ENCODE results near the gene MTFR1L. TPM values are rescaled to one million over a fixed set of nuclear protein-coding genes. Genes with fewer than 3 reads are reported as not detected.
A peak's percentile ranks its signal among the peaks of the same experiment; 100 is the strongest.

MTFR1L gene
- total RNA-seq, 2 donors from 2014 or later: 39.7 to 56.4 TPM

GRCh38 chr1:25875154-25875855, 55.6 kb downstream of the MTFR1L start, which contains the start of gene PAQR7:
PAQR7 (minus strand) TSS chr1:25875708; CDS start chr1:25863839, 11,869 bp downstream.
- WGBS, 2 donors: 0 to 1% methylated on average over 9 to 71 of the region's 75 CpGs
- DNase-seq (peak; percentile 85 to 91 (median 86)), ATAC-seq (peak; percentile 73)
- Histone ChIP-seq H3K27ac (peak within 1 kb of the TSS; percentile 81 to 96 (median 87)), H3K4me1 (peaks cover 81% of the 10 kb centered on the region), H3K9me3 (no peaks in the 10 kb centered on the region), H3K36me3 (replicated peaks in 1 of 2; ENCODE audit: insufficient read depth in 1 of 2, low read depth in 2 of 2) (no peaks in the 10 kb centered on the region), H3K27me3 (no peaks in the 10 kb centered on the region), H3K4me3 (peak within 1 kb of the TSS in 1 of 2 donors; percentile 18)
- intact Hi-C loops (cut with DNase I): no loop called here
- TF ChIP-seq CTCF (IDR thresholded peaks at IDR 0.05) (peak in 1 of 7 experiments; percentile 11), POLR2A (IDR thresholded peaks at IDR 0.05) (peak; percentile 35 to 67 (median 59))

GRCh38 chr1:25875856-25876692, 56.3 kb downstream of the MTFR1L start:
- WGBS, 2 donors: 27 to 33% methylated on average over 17 to 32 of the region's 32 CpGs
- Histone ChIP-seq H3K9me3 (no peaks in the 10 kb centered on the region), H3K27me3 (no peaks in the 10 kb centered on the region), H3K27ac (peak overlapping the region; percentile 81 to 96 (median 87)), H3K36me3 (replicated peaks in 1 of 2; ENCODE audit: insufficient read depth in 1 of 2, low read depth in 2 of 2) (no peaks in the 10 kb centered on the region), H3K4me3 (no peak overlapping the region), H3K4me1 (peaks cover 81% of the 10 kb centered on the region)
- peak in 3 of 4 donors; percentile 55 to 67 (median 59) for DNase-seq
- ATAC-seq: peak; percentile 13
- no peak for TF ChIP-seq POLR2A (IDR thresholded peaks at IDR 0.05)
- TF ChIP-seq CTCF (IDR thresholded peaks at IDR 0.05): no peak
- intact Hi-C loops (cut with DNase I): no loop called here

GRCh38 chr1:25876693-25877077, 56.9 kb downstream of the MTFR1L start:
- no peaks in the 10 kb centered on the region for H3K36me3 ChIP-seq (replicated peaks in 1 of 2; ENCODE audit: insufficient read depth in 1 of 2, low read depth in 2 of 2)
- WGBS, 2 donors: 65 to 66% methylated on average over 2 of the region's 2 CpGs
- H3K27ac ChIP-seq: peak overlapping the region in 3 of 4 donors; percentile 81 to 96 (median 90)
- no peak for ATAC-seq
- intact Hi-C loops (cut with DNase I): no loop called here
- no peak for DNase-seq
- no peak overlapping the region for H3K4me3 ChIP-seq
- TF ChIP-seq CTCF (IDR thresholded peaks at IDR 0.05) (no peak), POLR2A (IDR thresholded peaks at IDR 0.05) (no peak)
- H3K4me1 ChIP-seq: peaks cover 76% of the 10 kb centered on the region
- H3K27me3 ChIP-seq: no peaks in the 10 kb centered on the region
- no peaks in the 10 kb centered on the region for H3K9me3 ChIP-seq

- Histone ChIP-seq H3K4me1 (peaks cover 71% of the 10 kb centered on the region), H3K27me3 (no peaks in the 10 kb centered on the region), H3K4me3 (no peak overlapping the region), H3K36me3 (replicated peaks in 1 of 2; ENCODE audit: insufficient read depth in 1 of 2, low read depth in 2 of 2) (no peaks in the 10 kb centered on the region), H3K9me3 (no peaks in the 10 kb centered on the region), H3K27ac (no peak overlapping the region)
- ATAC-seq (no peak), DNase-seq (no peak)
- intact Hi-C loops (cut with DNase I): no loop called here
- TF ChIP-seq CTCF (IDR thresholded peaks at IDR 0.05): no peak
- TF ChIP-seq POLR2A (IDR thresholded peaks at IDR 0.05): no peak
- 88 to 97% methylated on average over 2 of the region's 2 CpGs for WGBS, 2 donors
Measured at GRCh38 chr1:25877155-25877554, 57.4 kb downstream of the MTFR1L start.
